C4-2B (cell line): ENCODE data around the gene ZNF804A.

Experiments used
- H3K27ac ChIP-seq: fragments of 450-650 bp; 2 replicates; pipeline ENCODE4 v1.5.1; 2017
- ZFX ChIP-seq: fragments of 450-650 bp; IDR thresholded peaks from 2 replicates; pipeline ENCODE4 v1.6.1; 2017
- TF ChIP-seq, protein P1 (sequence below): fragments of 450-650 bp; conservative IDR thresholded peaks from 2 replicates; pipeline ENCODE4 v1.5.1; 2017; ENCODE audit warnings: mild to moderate bottlenecking

Gene ZNF804A

GRCh38 chr2:184581391-184581790 is 16.9 kb upstream of the ZNF804A start:
- no peak for TF ChIP-seq ZFX
- TF ChIP-seq, protein P1, sequence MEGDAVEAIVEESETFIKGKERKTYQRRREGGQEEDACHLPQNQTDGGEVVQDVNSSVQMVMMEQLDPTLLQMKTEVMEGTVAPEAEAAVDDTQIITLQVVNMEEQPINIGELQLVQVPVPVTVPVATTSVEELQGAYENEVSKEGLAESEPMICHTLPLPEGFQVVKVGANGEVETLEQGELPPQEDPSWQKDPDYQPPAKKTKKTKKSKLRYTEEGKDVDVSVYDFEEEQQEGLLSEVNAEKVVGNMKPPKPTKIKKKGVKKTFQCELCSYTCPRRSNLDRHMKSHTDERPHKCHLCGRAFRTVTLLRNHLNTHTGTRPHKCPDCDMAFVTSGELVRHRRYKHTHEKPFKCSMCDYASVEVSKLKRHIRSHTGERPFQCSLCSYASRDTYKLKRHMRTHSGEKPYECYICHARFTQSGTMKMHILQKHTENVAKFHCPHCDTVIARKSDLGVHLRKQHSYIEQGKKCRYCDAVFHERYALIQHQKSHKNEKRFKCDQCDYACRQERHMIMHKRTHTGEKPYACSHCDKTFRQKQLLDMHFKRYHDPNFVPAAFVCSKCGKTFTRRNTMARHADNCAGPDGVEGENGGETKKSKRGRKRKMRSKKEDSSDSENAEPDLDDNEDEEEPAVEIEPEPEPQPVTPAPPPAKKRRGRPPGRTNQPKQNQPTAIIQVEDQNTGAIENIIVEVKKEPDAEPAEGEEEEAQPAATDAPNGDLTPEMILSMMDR = no peak
- H3K27ac ChIP-seq = no peak overlapping the region

DNA sequence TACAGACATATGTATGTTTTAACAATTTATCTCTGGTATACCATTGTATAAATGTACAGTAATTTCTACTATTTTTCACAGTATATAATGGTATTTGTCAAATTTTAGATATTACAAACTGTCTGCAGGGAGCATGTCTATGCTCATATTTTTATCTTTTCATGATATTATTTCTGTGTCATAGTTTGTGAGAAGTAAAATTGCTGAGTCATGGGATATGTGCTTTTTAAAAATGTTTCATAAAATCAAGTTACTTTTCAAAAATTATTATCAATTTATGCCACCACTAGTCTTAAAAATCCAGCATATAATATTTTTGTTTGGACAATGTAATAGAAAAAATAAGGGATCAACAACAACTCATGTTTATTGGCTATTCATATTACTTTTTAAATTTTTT is 9.1 kb upstream of the ZNF804A start:
- TF ChIP-seq, protein P1 = no peak
- no peak for TF ChIP-seq ZFX
- H3K27ac ChIP-seq = no peak overlapping the region

DNA sequence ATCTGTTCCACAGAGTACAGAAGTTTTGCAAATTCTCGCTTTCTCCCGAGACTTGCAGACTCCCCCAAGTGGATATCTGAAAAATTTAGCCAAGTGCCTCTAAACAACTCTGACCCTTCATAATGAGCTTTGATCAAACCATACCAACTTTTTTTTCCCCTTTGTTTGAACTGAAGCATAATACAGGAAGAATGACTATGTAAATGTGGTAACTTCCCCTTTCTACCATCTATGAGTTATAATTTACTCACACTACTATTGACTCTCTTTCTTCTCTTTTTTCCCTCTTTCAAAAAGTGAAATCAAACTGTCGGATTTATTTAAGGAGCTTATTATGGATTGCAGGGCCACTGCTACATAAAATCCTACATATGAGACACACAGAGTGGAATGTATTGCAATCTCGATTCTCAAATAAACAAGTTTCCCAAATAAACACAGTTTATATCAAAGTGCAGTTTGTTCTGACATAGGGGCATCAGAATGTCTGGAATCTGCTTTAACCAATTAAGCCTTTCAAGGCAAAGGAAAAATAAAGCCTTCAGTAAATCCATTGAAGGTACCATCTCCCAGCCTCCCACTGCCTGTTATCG is 1.4 kb upstream of the ZNF804A start:
- TF ChIP-seq, protein P1 = no peak
- TF ChIP-seq ZFX = no peak
- no peak overlapping the region for H3K27ac ChIP-seq

DNA sequence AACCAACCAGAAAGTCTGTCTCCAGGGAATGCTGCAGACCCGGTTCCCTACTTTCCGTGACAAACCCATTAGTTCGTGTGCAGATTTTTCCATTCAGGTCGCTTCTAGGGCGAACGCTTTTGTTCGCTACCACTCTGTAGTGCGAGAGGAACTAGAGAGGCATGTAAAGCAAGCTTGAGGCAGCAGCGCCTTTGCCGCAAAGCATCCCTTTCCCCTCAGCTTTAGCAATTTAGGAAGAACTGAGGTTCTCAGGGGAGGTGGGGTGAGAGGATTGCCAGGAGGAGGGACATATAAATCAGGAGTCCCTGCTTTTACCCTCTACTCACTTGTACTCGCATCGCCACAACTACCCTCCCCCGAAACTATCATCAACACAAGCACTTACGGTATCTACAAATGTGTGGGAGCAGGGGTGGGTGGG is 748 bp upstream of the ZNF804A start:
- TF ChIP-seq, protein P1 = no peak
- TF ChIP-seq ZFX = no peak

DNA sequence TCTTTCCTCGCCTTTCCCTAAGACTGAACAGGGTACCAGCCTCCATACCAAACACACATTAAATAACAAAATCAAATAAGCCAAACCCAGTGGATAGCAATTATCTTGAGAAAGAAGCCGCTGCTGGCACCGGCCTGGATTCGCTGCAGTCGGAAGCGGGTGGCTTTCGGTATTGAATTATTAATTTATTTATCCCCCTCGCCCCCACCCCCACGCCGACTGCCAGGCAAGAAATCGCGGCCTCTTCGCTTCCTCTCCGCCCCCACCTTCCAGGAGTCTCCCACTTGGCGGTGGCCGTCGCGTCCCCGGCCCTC is 370 bp upstream of the ZNF804A start:
- H3K27ac ChIP-seq = no peak overlapping the region

More for the DNA sequence above, 748 bp upstream of the ZNF804A start:
- H3K27ac ChIP-seq = no peak overlapping the region

GRCh38 chr2:184599054-184599871 is 934 bp downstream of the ZNF804A start:
- TF ChIP-seq ZFX = no peak
- TF ChIP-seq, protein P1 = no peak

More for the DNA sequence above, 370 bp upstream of the ZNF804A start:
- no peak for TF ChIP-seq ZFX
- TF ChIP-seq, protein P1 = no peak

GRCh38 chr2:184599872-184600222 is 1.5 kb downstream of the ZNF804A start:
- TF ChIP-seq ZFX = no peak
- TF ChIP-seq, protein P1 = no peak
- H3K27ac ChIP-seq = no peak overlapping the region

More at GRCh38 chr2:184599054-184599871, 934 bp downstream of the ZNF804A start:
- no peak overlapping the region for H3K27ac ChIP-seq
